ENCODE results near the gene ROPN1.
"Not testable (repeated sequence)": the region's sequence is repeated elsewhere in the genome, so short reads cannot be mapped to it uniquely, and the experiment has no call there.

Gene ROPN1

DNA sequence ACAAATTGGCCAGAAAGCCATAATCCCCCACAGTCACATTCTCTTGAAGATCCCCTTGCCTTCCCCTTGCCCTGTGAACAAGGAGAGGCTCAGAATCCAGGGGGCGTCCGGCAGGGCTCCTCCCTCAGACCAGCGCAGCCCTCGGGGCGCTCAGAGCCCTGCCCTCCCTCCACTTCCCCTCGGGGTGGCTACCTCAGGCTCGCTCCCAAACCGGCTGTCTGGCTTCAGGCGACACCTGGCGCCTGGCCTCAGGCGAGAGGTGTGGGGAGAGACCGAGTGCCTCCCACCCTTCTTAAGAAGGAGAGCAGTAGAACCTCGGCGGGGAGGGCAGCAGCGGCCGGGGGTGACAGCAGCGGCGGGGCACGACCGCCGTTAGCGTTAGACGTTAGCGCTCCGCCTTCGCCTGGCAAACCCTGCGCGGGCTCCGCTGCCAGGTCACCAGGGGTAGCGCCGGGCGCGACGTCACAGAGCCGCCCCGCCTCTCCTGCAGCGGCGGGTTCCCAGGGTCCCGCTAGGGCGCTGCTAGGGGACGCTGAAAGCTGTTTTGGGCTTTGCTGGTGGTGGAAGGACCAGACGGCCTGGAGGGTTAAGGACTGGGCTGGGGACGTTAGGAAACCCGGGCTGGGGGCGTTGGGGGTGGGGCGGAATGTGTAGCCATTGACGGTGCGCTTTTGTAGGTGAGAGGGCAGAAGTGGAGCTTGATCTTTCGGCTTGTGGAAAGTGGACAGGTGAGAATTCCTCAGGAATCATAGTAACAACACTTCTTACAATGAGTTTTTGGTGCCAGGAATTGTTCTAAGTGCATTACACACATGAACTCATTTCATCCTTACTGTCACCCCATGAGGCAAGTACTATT, at the start of gene ROPN1:
ROPN1 (minus strand) TSS at position 395 of the 859 bp plus-strand sequence. CDS start 11,643 bp downstream, outside the sequence.
- not testable (repeated sequence) for DNase-seq

DNA sequence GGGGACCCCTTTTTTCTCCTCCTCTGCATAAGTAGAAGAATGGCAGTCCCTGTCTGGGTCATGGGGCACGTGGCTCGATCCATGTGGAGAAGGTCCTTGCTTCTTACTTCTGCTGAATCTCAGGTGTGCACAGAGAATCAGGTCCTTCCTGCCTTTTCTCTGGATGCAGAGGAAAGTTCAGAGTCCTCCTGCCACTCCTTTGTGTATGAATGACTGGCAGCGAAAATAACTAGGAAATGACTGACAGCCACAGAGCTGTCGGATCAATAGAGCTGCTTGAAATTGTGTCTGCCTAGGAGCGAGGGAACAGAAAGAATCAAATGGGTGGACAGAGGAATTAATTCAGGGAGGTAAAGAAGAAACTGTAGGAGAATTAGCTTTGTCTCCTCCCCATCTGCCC, 49.6 kb upstream of the ROPN1 start:
- no peak for DNase-seq

DNA sequence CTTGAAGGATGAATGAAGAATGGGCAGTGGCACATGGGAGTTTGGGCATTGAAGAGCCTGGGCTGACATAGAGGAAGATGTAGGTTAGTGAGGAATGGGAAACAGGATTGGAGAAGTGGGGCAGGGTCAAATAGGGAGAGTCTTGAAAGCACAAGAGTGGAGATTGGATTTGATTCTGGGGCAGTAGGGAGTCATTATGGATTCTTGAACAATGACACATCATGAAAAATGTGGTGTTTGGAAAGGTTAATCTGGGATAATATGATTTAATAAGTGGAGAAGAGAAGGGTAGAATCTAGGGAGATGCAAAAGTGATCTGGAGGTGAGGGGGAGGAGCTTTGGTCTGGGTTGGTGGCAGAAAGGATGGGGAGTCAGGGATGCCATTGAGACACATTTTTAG, 45.4 kb upstream of the ROPN1 start:
- no peak for DNase-seq

DNA sequence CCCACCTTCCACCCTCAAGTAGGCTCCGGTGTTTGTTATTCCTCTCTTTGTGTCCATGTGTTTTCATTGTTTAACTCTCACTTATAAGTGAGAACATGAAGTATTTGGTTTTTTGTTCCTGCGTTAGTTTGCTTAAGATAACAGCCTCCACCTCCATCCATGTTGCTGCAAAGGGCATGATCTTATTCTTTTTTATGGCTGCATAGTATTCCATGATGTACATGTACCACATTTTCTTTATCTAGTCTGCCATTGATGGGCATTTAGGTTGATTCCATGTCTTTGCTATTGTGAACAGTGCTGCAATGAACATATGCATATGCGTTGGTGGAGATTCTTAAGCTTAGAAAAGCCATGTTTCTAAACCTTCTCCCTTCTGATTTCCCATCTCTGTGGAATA, 44.3 kb upstream of the ROPN1 start:
- DNase-seq, result not testable (repeated sequence)

DNA sequence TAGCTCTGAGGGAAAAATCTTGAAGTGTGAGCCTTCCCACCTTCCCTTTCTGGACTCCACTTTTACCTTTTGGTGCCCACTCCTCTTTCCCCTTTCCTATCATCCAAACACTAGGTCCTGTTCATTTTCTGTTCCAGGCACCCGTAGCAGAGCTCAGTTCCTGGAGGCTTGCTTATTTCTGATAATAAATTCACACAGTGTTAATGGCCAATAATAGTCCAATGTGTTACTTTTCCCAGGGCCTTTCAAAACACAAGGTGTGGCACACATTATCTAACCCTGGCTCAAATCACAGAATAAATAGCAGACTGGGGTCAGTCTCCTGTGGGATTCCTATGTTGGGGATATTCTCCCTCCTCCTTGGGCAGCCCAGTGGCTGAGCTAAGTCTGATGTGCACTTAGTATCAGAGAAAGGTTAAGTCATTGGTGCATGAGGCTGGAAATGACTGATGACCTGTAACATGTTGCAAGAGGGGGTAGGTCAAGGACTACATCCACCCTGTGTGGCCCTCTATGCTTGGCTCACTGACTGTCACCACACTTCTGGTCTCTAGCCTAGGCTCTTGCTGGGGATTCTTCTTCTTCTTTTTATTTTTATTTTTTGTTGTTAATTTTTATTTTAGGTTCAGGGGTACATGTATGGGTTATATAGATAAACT, 43.7 kb upstream of the ROPN1 start:
- no peak for DNase-seq

- DNase-seq, result no peak
These were observed 42.9 kb upstream of the ROPN1 start for GRCh38 chr3:124034844-124035152.

GRCh38 chr3:124034016-124034843, 42.3 kb upstream of the ROPN1 start:
- DNase-seq, result no peak

GRCh38 chr3:124033360-124034015, 41.6 kb upstream of the ROPN1 start, which contains the start of gene KALRN:
KALRN (plus strand) TSS chr3:124033369.
- DNase-seq, result no peak

DNA sequence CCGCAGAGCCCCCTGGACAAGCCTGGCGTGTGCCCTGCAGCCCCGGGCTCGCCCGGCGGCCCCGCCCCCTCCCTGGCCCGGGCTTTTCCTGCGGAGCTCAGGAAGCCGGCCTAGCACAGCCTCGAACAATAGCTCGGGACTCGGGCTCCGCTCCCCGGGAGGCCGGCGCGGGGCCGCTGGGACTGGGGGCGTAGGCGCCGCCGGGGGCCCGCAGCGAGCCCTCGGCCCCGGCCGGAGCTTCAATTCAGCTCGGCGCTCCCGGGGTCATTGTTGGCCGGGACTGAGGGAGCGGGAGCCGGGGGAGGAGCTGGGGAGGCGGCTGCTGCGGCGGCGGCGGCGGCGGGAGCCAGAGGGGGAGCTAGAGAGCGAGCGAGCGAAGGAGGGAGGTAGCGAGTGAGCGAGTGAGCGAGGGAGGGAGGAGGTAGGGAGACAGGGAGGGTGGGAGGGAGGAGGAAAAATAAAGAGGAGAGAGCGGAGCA, 41.0 kb upstream of the ROPN1 start:
- DNase-seq, result peak; percentile 81

- DNase-seq, result peak; percentile 71
These were observed 40.5 kb upstream of the ROPN1 start for GRCh38 chr3:124032311-124032880.

GRCh38 chr3:124026516-124026915, 34.6 kb upstream of the ROPN1 start:
- DNase-seq, result no peak

DNA sequence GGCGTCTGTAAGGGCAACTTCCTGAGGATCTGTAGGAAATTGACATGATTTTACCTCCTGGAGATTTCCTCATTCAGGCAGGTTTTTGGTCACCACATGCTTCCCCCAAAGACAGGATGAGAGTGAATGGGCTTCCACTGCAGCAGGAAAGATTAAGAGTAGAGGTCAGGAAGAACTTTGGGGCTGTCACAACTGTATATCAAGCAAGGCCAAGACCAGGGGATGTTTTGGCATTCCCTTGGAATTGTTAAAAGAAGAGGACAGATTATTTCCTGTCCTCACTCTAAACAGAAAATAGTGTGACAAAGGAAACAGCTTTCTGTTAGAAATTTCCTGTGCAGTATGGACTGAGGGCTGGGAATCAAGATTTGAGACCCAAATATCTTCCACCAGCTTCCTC, 31.6 kb upstream of the ROPN1 start:
- DNase-seq, result not testable (repeated sequence)

GRCh38 chr3:124019291-124019690, 27.4 kb upstream of the ROPN1 start:
- DNase-seq, result no peak

DNA sequence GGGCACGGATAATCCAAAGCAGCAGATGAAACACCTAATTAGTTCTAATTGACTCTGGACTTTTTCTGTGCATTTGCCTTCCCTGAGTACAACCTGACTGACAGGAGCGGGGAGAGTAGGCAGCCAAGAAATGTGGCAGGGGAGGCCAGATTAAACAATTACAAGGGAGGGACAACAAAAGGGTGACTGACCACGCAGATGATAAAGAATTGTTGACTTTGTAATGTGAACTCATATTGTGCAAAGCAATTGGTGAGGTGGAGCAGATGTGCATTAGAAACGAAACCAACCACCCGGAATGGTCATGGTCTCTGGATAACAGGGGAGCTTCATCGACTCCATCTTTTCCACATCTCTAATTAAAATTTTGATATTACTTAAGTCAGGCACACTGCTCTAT, 25.6 kb upstream of the ROPN1 start:
- not testable (repeated sequence) for DNase-seq

- DNase-seq, result peak; percentile 45
These were observed 24.6 kb upstream of the ROPN1 start for GRCh38 chr3:124016483-124016882.

DNA sequence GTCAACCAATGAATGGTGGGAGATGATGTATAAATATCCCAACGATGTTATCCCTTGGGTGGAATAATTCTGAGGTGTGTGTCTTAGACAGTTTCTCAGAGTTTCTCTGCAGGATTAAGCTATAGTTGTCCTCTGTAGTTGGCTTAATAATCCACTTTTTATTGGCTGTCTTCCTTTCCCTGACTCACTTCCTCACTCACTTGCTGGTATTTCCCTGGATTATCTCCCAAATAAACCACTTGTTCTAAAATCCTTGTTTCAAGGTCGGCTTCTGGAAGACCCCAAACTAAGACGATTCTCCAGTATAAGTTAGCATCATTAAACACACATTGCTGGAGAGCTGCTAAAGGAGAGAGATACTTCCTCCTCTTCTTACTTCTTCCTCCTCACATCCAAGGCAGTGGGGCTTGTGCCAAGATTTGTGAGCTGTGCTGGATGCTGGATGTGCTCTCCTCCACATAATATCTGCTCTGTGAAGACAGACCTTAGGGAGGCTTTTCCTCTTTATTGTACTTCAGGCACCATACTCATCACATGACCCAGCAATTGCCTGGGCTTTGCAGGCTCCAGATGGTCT, 22.5 kb upstream of the ROPN1 start:
- no peak for DNase-seq

- not testable (repeated sequence) for DNase-seq
These were observed 16.4 kb upstream of the ROPN1 start for GRCh38 chr3:124008321-124008720.

GRCh38 chr3:124007186-124007585, 15.3 kb upstream of the ROPN1 start:
- no peak for DNase-seq

- DNase-seq, result not testable (repeated sequence)
These were observed 10.6 kb upstream of the ROPN1 start for GRCh38 chr3:124002405-124003079.

DNA sequence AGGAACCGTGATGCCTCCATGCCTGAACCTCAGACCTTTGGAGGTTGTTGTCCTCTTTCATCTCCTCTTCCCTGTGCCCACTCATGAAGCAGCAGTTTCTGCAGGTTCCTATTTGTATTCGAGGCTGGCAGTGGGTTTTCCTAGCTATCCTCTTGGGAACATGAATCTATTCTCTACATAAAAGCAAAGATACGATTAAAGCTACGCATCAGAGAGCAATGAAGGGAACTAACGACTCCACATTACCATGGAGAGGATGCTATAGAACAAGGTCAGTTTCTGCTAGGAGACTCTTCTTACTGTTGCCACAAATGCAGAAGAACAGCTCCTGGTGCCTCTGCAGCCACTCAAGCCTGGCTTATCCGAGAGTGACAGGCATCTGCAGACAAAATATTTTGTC, 9.4 kb upstream of the ROPN1 start:
- not testable (repeated sequence) for DNase-seq

- DNase-seq, result no peak
These were observed 5.6 kb upstream of the ROPN1 start for GRCh38 chr3:123997543-123997942.
